Measurements from ENCODE around the gene TAF1A. TPM values are rescaled to one million over a fixed set of nuclear protein-coding genes. Genes with fewer than 3 reads are reported as not detected.

TAF1A gene
- total and polyA plus RNA-seq, 10 of the 15 experiments (the other 5 are each of a cell fraction or from before 2014, with no cell fraction given), result 7.7 to 17.9 (median 12.0) TPM

DNA sequence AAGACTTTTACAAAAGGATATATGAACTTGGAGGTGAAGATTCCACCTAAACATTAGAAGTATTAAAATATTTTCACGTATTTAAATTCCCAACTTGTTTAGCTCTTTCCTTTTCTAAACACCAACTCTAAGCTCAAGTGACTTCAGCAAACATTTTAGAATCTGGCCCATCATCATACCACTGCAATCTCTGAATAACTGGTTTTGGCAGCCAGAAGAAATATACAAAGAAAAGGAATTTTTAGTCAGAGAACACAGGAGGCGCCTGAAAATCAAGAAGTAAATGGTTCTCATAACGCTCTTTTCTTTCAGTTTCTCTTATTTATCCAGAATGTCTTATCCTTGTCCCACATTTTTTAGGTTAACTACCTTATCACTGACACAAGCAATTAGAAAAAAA lies 10.4 kb downstream of the TAF1A start:
- intact Hi-C loops (cut with micrococcal nuclease; ENCODE audit: unreplicated experiment) (no loop called here), in situ Hi-C loops (cut with MboI) (no loop called here)
- ATAC-seq (no peak), FAIRE-seq (no peak), DNase-seq (ENCODE audit: low read depth, low spot score) (no peak)
- no peak overlapping the region for H3K4me2 ChIP-seq (ENCODE audit: control insufficient read depth, insufficient read depth)
- no peak overlapping the region for H3K27ac ChIP-seq (ENCODE audit: control insufficient read depth, insufficient read depth)
- H3K4me1 ChIP-seq (ENCODE audit: control insufficient read depth, insufficient read depth, low read length), result peaks cover 24% of the 10 kb centered on the region
- RAD21 ChIA-PET (ENCODE audit: unreplicated experiment), result interaction anchor here (1.5 kb wide), 1 partner anchor 20 kb away, joined by 3 read pairs; no protein-coding TSS in a partner anchor
- SMC1A ChIA-PET (ENCODE audit: uncharacterized antibody, unreplicated experiment), result interaction anchor here (1.0 to 1.3 kb wide), 2 partner anchors 16 to 22 kb away, joined by 3 to 4 read pairs; no protein-coding TSS in a partner anchor
- H2AFZ ChIP-seq (ENCODE audit: control insufficient read depth, low read depth, low read length), result no peak overlapping the region
- no peak overlapping the region for H3K9ac ChIP-seq (ENCODE audit: control insufficient read depth, insufficient read depth, low read length)
- H3K79me2 ChIP-seq (ENCODE audit: control insufficient read depth, insufficient read depth, low read length), result no peaks in the 10 kb centered on the region; the same call in 1 of the 2 replicates
- 100% methylated on average over 3 of the region's 3 CpGs for WGBS (ENCODE audit: insufficient coverage, insufficient replicate concordance, low lambda C conversion rate, missing lambda C conversion rate)
- no peak overlapping the region for H3K4me3 ChIP-seq
- no peaks in the 10 kb centered on the region for H3K27me3 ChIP-seq (replicated peaks in 1 of 2; ENCODE audit: control insufficient read depth in 2 of 2, insufficient read depth in 2 of 2, low read length in 1 of 2)
- POLR2A ChIA-PET, result no interaction called here
- no peak for TF ChIP-seq RUNX3 (IDR thresholded peaks at IDR 0.05; ENCODE audit: low read length)
- TF ChIP-seq, protein P1, sequence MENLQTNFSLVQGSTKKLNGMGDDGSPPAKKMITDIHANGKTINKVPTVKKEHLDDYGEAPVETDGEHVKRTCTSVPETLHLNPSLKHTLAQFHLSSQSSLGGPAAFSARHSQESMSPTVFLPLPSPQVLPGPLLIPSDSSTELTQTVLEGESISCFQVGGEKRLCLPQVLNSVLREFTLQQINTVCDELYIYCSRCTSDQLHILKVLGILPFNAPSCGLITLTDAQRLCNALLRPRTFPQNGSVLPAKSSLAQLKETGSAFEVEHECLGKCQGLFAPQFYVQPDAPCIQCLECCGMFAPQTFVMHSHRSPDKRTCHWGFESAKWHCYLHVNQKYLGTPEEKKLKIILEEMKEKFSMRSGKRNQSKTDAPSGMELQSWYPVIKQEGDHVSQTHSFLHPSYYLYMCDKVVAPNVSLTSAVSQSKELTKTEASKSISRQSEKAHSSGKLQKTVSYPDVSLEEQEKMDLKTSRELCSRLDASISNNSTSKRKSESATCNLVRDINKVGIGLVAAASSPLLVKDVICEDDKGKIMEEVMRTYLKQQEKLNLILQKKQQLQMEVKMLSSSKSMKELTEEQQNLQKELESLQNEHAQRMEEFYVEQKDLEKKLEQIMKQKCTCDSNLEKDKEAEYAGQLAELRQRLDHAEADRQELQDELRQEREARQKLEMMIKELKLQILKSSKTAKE (IDR thresholded peaks at IDR 0.05; ENCODE audit: low read depth, poor library complexity, severe bottlenecking), result no peak
- no TSS peak for BruUV-seq (replicated peaks)
- CTCF ChIA-PET, result interaction anchor here (0.7 to 3.9 kb wide), 2 partner anchors 55 to 1713 kb away, joined by 3 to 16 read pairs; no protein-coding TSS in a partner anchor
- H4K20me1 ChIP-seq (ENCODE audit: control insufficient read depth, insufficient read depth), result no peaks in the 10 kb centered on the region
- H3K9me3 ChIP-seq (replicated peaks; ENCODE audit: control insufficient read depth, insufficient read depth, low read length), result no peaks in the 10 kb centered on the region
- peaks cover 0 to 8% of the 10 kb centered on the region in 2 experiments; a peak in 3 of 4 replicates for H3K36me3 ChIP-seq (ENCODE audit: control insufficient read depth in 2 of 2, insufficient read depth in 2 of 2, low read length in 1 of 2)

DNA sequence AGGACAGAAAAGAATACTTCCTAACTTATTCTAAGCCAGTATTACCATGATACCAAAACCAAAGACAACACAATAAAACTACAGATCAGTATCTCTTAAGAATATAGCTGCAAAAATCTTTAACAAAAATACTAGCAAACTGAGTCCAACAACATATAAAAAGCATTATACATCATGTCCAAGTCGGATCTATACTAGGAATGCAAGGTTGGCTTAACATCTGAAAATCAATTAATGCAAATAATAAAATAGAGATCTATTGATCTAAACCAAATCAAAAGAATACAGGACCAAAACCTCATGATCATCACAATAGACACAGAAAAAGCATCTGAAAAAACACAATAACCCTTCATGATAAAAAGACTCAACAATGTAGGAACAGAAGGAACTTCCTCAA lies 18.9 kb downstream of the TAF1A start:
- Histone ChIP-seq H3K9me3 (replicated peaks; ENCODE audit: control insufficient read depth, insufficient read depth, low read length) (no peaks in the 10 kb centered on the region; the same call in 2 of the 3 replicates), H3K4me2 (ENCODE audit: control insufficient read depth, insufficient read depth) (no peak overlapping the region), H3K4me3 (no peak overlapping the region), H3K9ac (ENCODE audit: control insufficient read depth, insufficient read depth, low read length) (no peak overlapping the region), H3K4me1 (ENCODE audit: control insufficient read depth, insufficient read depth, low read length) (no peaks in the 10 kb centered on the region), H3K79me2 (ENCODE audit: control insufficient read depth, insufficient read depth, low read length) (no peaks in the 10 kb centered on the region), H3K27me3 (replicated peaks in 1 of 2; ENCODE audit: control insufficient read depth in 2 of 2, insufficient read depth in 2 of 2, low read length in 1 of 2) (no peaks in the 10 kb centered on the region), H4K20me1 (ENCODE audit: control insufficient read depth, insufficient read depth) (no peaks in the 10 kb centered on the region), H3K27ac (ENCODE audit: control insufficient read depth, insufficient read depth) (no peak overlapping the region), H2AFZ (ENCODE audit: control insufficient read depth, low read depth, low read length) (no peak overlapping the region), H3K36me3 (ENCODE audit: control insufficient read depth in 2 of 2, insufficient read depth in 2 of 2, low read length in 1 of 2) (peaks cover 0 to 19% of the 10 kb centered on the region in 2 experiments; a peak in 1 of 4 replicates)
- no TSS peak for BruUV-seq (replicated peaks)
- WGBS (ENCODE audit: insufficient coverage, insufficient replicate concordance, low lambda C conversion rate, missing lambda C conversion rate), result 97% methylated on average over 1 of the region's 1 CpG
- intact Hi-C loops (cut with micrococcal nuclease; ENCODE audit: unreplicated experiment) (no loop called here), in situ Hi-C loops (cut with MboI) (no loop called here)
- FAIRE-seq (no peak), DNase-seq (ENCODE audit: low read depth, low spot score) (no peak), ATAC-seq (no peak)
- RAD21 ChIA-PET (ENCODE audit: unreplicated experiment), result no interaction called here
- SMC1A ChIA-PET (ENCODE audit: uncharacterized antibody, unreplicated experiment), result interaction anchor here (2.9 kb wide), 1 partner anchor 11 kb away, joined by 12 read pairs; no protein-coding TSS in a partner anchor
- POLR2A ChIA-PET, result no interaction called here
- CTCF ChIA-PET, result interaction anchor here (1.2 to 1.5 kb wide), 2 partner anchors 11 to 63 kb away, joined by 3 to 4 read pairs; no protein-coding TSS in a partner anchor
- TF ChIP-seq GATAD2B (conservative IDR thresholded peaks at IDR 0.05; ENCODE audit: low read depth) (no peak), CBX3 (IDR thresholded peaks at IDR 0.05; ENCODE audit: borderline replicate concordance, low read depth) (no peak)

Data from GM12878 (cell line).